GM12865 (cell line): ENCODE results near the gene LEMD1.

Experiments
- DNase-seq: peaks from one replicate; pipeline ENCODE4 v3.0.0; 2010; ENCODE audit warnings: low read depth
- H3K4me3 ChIP-seq: 2 replicates; pipeline ENCODE4 v1.5.1; 2011; ENCODE audit warnings: mild to moderate bottlenecking, low read depth, low read length, control low read depth
- CTCF ChIP-seq: IDR thresholded peaks from 2 replicates; pipeline ENCODE4 v1.5.1; 2011; ENCODE audit warnings: low read length, control low read depth, low read depth, inconsistent platforms; ENCODE audit not compliant: insufficient read depth; ENCODE audit errors: missing control alignments

The LEMD1 gene

GRCh38 chr1:205340676-205341075, 81.2 kb downstream of the LEMD1 start:
- DNase-seq: no peak

GRCh38 chr1:205339717-205340116, 82.1 kb downstream of the LEMD1 start:
- peak; percentile 71 for DNase-seq
- TF ChIP-seq CTCF: no peak
- H3K4me3 ChIP-seq: no peak overlapping the region

More at GRCh38 chr1:205340676-205341075, 81.2 kb downstream of the LEMD1 start:
- H3K4me3 ChIP-seq: no peak overlapping the region
- TF ChIP-seq CTCF: no peak

GRCh38 chr1:205339197-205339702, 82.6 kb downstream of the LEMD1 start:
- DNase-seq: no peak
- TF ChIP-seq CTCF: no peak
- H3K4me3 ChIP-seq: no peak overlapping the region

- no peak for TF ChIP-seq CTCF
- no peak overlapping the region for H3K4me3 ChIP-seq
- DNase-seq: no peak
Measured at GRCh38 chr1:205338011-205338410, 83.8 kb downstream of the LEMD1 start.

GRCh38 chr1:205337481-205337880, 84.4 kb downstream of the LEMD1 start:
- no peak for TF ChIP-seq CTCF
- H3K4me3 ChIP-seq: no peak overlapping the region
- no peak for DNase-seq

- DNase-seq: peak; percentile 73
- peak; percentile 93 for TF ChIP-seq CTCF
- H3K4me3 ChIP-seq: no peak overlapping the region
Measured at GRCh38 chr1:205335692-205336091, 86.2 kb downstream of the LEMD1 start.

- DNase-seq: no peak
- no peak for TF ChIP-seq CTCF
- no peak overlapping the region for H3K4me3 ChIP-seq
Measured at GRCh38 chr1:205332015-205332791, 89.7 kb downstream of the LEMD1 start.
